HL-60 (cell line): Measurements from ENCODE around the gene PIGQ.

Source experiments
- DNase-seq, 2 experiments: peaks; one replicate each; pipeline ENCODE4 v3.0.0-alpha.2; 2010 to 2020; ENCODE audit warnings: low read depth in 1 of 2, low spot score in 1 of 2
- H3K27ac ChIP-seq: fragments of 250-450 bp; sonication (Bioruptor Pico); replicated peaks from 2 replicates; pipeline ENCODE4 v1.5.1; 2020; ENCODE audit warnings: mild to moderate bottlenecking, moderate library complexity
- H3K27me3 ChIP-seq: fragments of 250-450 bp; sonication (Bioruptor Pico); 2 replicates; pipeline ENCODE4 v1.5.1; 2021; ENCODE audit warnings: mild to moderate bottlenecking, moderate library complexity; ENCODE audit not compliant: insufficient read depth, poor library complexity, severe bottlenecking
- H3K4me3 ChIP-seq: replicated peaks from 2 replicates; pipeline ENCODE4 v1.5.1; 2011; ENCODE audit warnings: mild to moderate bottlenecking, control low read depth, low read length; ENCODE audit not compliant: insufficient read depth
- GABPA ChIP-seq: IDR thresholded peaks from 2 replicates; pipeline ENCODE4 v1.6.1; 2012; ENCODE audit warnings: low read depth
- POLR2AphosphoS5 ChIP-seq: IDR thresholded peaks from 2 replicates; pipeline ENCODE4 v1.6.1; 2012; ENCODE audit warnings: low read depth
- SPI1 ChIP-seq: IDR thresholded peaks from 2 replicates; pipeline ENCODE4 v1.6.1; 2012; ENCODE audit warnings: low read depth, mild to moderate bottlenecking, borderline replicate concordance
- TF ChIP-seq, protein P1 (sequence below): IDR thresholded peaks from 2 replicates; pipeline ENCODE4 v1.6.1; 2012; ENCODE audit warnings: low read depth; ENCODE audit not compliant: insufficient replicate concordance
- TF ChIP-seq, protein P2 (sequence below): IDR thresholded peaks from one replicate; pipeline ENCODE4 v1.5.1; 2011; ENCODE audit warnings: low read length, control low read depth, inconsistent platforms; ENCODE audit not compliant: insufficient read depth

PIGQ gene

DNA sequence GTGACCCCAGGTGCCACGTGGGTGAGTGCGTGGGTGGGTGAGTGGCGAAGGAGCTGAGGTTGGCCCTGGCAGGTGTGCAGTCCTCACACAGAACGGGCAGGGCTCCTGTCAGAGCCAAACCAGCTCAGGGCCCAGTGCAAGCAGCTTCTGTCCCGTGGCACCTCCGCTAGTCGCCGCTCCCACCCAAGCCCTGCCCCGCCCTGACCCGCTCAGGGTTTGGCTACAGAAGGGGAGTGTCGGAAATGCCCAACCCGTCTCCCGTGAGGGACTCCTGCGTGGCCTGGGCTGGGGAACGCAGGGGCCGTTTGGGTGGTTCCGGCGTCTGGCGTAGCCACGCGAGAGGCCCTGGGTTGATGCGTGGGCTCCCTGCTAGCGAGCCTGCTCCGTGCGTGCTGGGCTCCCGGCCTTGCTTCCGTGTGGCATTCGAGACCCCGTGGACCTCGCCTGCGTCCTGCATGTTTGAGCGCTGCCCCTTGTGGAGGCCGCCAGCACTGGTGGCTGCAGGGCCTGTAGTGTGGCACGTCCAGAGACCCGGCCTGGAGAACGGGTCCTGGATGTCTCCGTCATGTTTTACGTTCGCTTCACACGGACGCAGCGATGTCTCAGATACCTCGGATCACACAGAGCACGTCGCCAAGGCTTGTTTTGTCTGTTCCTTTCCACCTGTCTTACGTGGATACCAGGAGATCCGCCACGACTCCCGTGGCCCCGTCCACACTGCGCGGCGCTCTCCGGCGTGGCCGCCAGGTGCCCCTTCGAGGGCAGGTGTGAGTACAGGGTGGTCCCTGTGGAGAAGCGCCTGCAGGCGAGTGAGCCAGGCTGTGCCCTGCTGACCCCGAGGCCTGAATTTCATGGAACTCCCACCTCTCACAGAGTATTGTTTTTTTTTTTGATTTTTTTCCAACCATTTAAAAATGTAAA is 32.1 kb upstream of the PIGQ start:
- H3K4me3 ChIP-seq = no peak overlapping the region
- no peak overlapping the region for H3K27ac ChIP-seq
- no peak for TF ChIP-seq GABPA
- no peak for TF ChIP-seq POLR2AphosphoS5
- no peak for TF ChIP-seq SPI1
- TF ChIP-seq, protein P1, sequence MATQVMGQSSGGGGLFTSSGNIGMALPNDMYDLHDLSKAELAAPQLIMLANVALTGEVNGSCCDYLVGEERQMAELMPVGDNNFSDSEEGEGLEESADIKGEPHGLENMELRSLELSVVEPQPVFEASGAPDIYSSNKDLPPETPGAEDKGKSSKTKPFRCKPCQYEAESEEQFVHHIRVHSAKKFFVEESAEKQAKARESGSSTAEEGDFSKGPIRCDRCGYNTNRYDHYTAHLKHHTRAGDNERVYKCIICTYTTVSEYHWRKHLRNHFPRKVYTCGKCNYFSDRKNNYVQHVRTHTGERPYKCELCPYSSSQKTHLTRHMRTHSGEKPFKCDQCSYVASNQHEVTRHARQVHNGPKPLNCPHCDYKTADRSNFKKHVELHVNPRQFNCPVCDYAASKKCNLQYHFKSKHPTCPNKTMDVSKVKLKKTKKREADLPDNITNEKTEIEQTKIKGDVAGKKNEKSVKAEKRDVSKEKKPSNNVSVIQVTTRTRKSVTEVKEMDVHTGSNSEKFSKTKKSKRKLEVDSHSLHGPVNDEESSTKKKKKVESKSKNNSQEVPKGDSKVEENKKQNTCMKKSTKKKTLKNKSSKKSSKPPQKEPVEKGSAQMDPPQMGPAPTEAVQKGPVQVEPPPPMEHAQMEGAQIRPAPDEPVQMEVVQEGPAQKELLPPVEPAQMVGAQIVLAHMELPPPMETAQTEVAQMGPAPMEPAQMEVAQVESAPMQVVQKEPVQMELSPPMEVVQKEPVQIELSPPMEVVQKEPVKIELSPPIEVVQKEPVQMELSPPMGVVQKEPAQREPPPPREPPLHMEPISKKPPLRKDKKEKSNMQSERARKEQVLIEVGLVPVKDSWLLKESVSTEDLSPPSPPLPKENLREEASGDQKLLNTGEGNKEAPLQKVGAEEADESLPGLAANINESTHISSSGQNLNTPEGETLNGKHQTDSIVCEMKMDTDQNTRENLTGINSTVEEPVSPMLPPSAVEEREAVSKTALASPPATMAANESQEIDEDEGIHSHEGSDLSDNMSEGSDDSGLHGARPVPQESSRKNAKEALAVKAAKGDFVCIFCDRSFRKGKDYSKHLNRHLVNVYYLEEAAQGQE = no peak
- TF ChIP-seq, protein P2, sequence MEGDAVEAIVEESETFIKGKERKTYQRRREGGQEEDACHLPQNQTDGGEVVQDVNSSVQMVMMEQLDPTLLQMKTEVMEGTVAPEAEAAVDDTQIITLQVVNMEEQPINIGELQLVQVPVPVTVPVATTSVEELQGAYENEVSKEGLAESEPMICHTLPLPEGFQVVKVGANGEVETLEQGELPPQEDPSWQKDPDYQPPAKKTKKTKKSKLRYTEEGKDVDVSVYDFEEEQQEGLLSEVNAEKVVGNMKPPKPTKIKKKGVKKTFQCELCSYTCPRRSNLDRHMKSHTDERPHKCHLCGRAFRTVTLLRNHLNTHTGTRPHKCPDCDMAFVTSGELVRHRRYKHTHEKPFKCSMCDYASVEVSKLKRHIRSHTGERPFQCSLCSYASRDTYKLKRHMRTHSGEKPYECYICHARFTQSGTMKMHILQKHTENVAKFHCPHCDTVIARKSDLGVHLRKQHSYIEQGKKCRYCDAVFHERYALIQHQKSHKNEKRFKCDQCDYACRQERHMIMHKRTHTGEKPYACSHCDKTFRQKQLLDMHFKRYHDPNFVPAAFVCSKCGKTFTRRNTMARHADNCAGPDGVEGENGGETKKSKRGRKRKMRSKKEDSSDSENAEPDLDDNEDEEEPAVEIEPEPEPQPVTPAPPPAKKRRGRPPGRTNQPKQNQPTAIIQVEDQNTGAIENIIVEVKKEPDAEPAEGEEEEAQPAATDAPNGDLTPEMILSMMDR = no peak
- DNase-seq = no peak
- no peaks in the 10 kb centered on the region for H3K27me3 ChIP-seq

DNA sequence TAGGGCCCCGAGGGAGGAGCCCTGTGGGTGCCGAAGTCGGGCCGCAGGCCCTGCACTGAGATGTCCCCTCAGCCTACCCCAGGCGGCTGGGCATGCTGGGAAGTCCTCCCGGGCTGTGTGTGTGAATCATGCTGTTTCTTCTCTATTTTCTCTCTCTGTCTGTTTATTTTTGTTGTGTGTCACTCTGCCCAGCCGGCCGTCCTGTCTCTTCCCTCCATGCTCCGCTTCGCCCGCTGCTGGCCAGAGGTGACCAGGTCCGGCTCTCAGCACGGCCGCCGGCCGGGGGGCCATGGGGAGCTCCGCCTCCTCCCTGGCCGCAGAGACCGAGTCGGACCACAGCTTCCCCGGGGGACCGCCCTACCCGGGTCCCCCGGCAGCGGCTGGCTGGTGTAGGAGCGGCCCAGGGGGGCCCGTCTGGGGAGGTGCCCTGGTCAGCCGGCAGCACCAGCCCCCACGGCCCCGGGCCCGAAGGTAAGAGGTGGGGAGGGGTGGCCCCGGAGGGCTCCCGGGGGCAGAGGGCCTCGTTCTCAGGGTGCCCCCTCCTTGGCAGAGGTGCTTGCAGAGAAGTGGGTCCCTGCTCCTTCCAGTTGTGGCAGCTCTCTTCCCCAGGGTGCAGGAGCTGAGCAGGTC is 29.8 kb upstream of the PIGQ start:
- Histone ChIP-seq H3K27ac (no peak overlapping the region), H3K27me3 (no peaks in the 10 kb centered on the region), H3K4me3 (no peak overlapping the region)
- no peak for DNase-seq
- no peak for TF ChIP-seq GABPA
- TF ChIP-seq POLR2AphosphoS5 = no peak
- TF ChIP-seq, protein P1 = no peak
- TF ChIP-seq SPI1 = no peak
- TF ChIP-seq, protein P2 = no peak

DNA sequence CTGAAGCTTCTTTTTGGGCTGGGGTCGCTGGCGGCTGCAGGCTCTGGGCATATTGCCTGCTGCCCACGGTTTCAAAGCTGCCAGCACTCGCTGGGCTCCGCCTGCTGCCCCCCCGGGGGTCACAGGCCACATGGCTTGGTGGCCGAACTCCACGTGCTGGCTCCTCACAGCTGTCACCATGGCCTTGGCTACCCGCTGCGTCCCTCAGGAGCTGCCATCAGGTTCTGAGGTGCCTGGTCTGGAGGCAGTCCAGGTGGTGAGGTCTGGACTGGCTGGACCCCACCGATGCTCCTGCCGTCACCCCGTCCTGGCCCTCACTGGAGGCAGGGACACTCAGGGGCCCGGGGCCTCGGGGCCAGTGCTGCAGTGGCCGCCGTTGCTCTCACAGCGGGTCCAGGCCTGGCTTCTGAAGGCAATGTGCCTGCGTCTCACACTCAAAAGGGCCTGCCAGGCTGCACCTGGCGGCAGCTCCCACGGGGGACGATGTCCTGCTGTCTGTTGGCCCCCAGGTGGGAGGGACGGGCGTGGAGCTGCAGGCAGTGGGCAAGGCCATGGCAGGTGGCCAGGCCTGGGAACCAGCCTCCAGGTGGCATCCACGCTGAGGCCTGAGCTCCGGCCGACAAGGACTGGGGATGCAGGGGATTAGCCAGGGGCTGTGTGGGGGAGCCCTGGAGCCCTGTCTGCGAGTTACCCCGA is 29.0 kb upstream of the PIGQ start:
- H3K27me3 ChIP-seq = no peaks in the 10 kb centered on the region
- TF ChIP-seq GABPA (no peak), POLR2AphosphoS5 (no peak), SPI1 (no peak)
- H3K4me3 ChIP-seq = no peak overlapping the region
- no peak for DNase-seq
- H3K27ac ChIP-seq = no peak overlapping the region
